ENCODE data around the gene DCLRE1A.
"Not testable (repeated sequence)": the region's sequence is repeated elsewhere in the genome, so short reads cannot be mapped to it uniquely, and the experiment has no call there.

The DCLRE1A gene

GRCh38 chr10:113849946-113850345 is 3.9 kb downstream of the DCLRE1A start:
- DNase-seq (ENCODE audit: low read depth in 2 of 2), result no peak
- no peak overlapping the region for H3K4me3 ChIP-seq (replicated peaks in 1 of 2; ENCODE audit: low read depth in 2 of 2, low read length in 2 of 2)
- TF ChIP-seq CTCF (IDR thresholded peaks at IDR 0.05; ENCODE audit: low read depth, low read length), result no peak

GRCh38 chr10:113849140-113849803 is 4.6 kb downstream of the DCLRE1A start:
- no peak for TF ChIP-seq CTCF (IDR thresholded peaks at IDR 0.05; ENCODE audit: low read depth, low read length)
- DNase-seq (ENCODE audit: low read depth in 2 of 2), result no peak
- no peak overlapping the region for H3K4me3 ChIP-seq (replicated peaks in 1 of 2; ENCODE audit: low read depth in 2 of 2, low read length in 2 of 2)

- TF ChIP-seq CTCF (IDR thresholded peaks at IDR 0.05; ENCODE audit: low read depth, low read length), result no peak
- H3K4me3 ChIP-seq (replicated peaks in 1 of 2; ENCODE audit: low read depth in 2 of 2, low read length in 2 of 2), result no peak overlapping the region
- DNase-seq (ENCODE audit: low read depth in 2 of 2), result no peak
These were observed 7.8 kb downstream of the DCLRE1A start for GRCh38 chr10:113846036-113846435.

GRCh38 chr10:113843972-113844485 is 9.9 kb downstream of the DCLRE1A start:
- DNase-seq (ENCODE audit: low read depth in 2 of 2), result no peak
- no peak overlapping the region for H3K4me3 ChIP-seq (replicated peaks in 1 of 2; ENCODE audit: low read depth in 2 of 2, low read length in 2 of 2)

GRCh38 chr10:113842171-113842570 is 11.7 kb downstream of the DCLRE1A start:
- no peak for DNase-seq (ENCODE audit: low read depth in 2 of 2)
- TF ChIP-seq CTCF (IDR thresholded peaks at IDR 0.05; ENCODE audit: low read depth, low read length), result no peak
- H3K4me3 ChIP-seq (replicated peaks in 1 of 2; ENCODE audit: low read depth in 2 of 2, low read length in 2 of 2), result no peak overlapping the region

More at GRCh38 chr10:113843972-113844485, 9.9 kb downstream of the DCLRE1A start:
- TF ChIP-seq CTCF (IDR thresholded peaks at IDR 0.05; ENCODE audit: low read depth, low read length), result no peak

- not testable (repeated sequence) for DNase-seq (ENCODE audit: low read depth in 2 of 2)
These were observed 25.3 kb downstream of the DCLRE1A start for GRCh38 chr10:113828567-113828966.

GRCh38 chr10:113825791-113826190 is 28.1 kb downstream of the DCLRE1A start:
- H3K4me3 ChIP-seq (replicated peaks in 1 of 2; ENCODE audit: low read depth in 2 of 2, low read length in 2 of 2), result no peak overlapping the region
- no peak for DNase-seq (ENCODE audit: low read depth in 2 of 2)
- no peak for TF ChIP-seq CTCF (IDR thresholded peaks at IDR 0.05; ENCODE audit: low read depth, low read length)

More at GRCh38 chr10:113828567-113828966, 25.3 kb downstream of the DCLRE1A start:
- not testable (repeated sequence) for H3K4me3 ChIP-seq (replicated peaks in 1 of 2; ENCODE audit: low read depth in 2 of 2, low read length in 2 of 2)

Measured in cardiac fibroblast (primary cell).